HepG2 (cell line): Measurements from ENCODE around the gene MED12. TPM values are rescaled to one million over a fixed set of nuclear protein-coding genes. Genes with fewer than 3 reads are reported as not detected.

Experiments
- ATF2 ChIP-seq: sonication (generic); formaldehyde crosslinking; IDR thresholded peaks from 2 replicates; pipeline ENCODE4 v1.4.0; 2020; ENCODE audit warnings: missing genetic modification reagents
- BATF2 ChIP-seq: sonication (generic); formaldehyde crosslinking; IDR thresholded peaks from 2 replicates; pipeline ENCODE4 v1.8.0; 2022; ENCODE audit warnings: mild to moderate bottlenecking, missing genetic modification reagents, moderate library complexity
- DPF2 ChIP-seq: sonication (generic); formaldehyde crosslinking; IDR thresholded peaks from 2 replicates; pipeline ENCODE4 v1.4.0; 2020; ENCODE audit warnings: mild to moderate bottlenecking, low read depth, missing genetic modification reagents, borderline replicate concordance
- HDAC2 ChIP-seq: sonication (generic); formaldehyde crosslinking; IDR thresholded peaks from 2 replicates; pipeline ENCODE4 v1.4.0; 2020; ENCODE audit warnings: missing genetic modification reagents
- LRRFIP1 ChIP-seq: sonication (generic); formaldehyde crosslinking; conservative IDR thresholded peaks from 2 replicates; pipeline ENCODE4 v1.4.0; 2020; ENCODE audit warnings: missing genetic modification reagents
- MLX ChIP-seq: IDR thresholded peaks from 2 replicates; pipeline ENCODE4 v1.6.1; 2016
- MXD1 ChIP-seq: sonication (generic); formaldehyde crosslinking; IDR thresholded peaks from 2 replicates; pipeline ENCODE4 v1.4.0; 2020; ENCODE audit warnings: mild to moderate bottlenecking, missing genetic modification reagents
- POLR2AphosphoS2 ChIP-seq: IDR thresholded peaks from 2 replicates; pipeline ENCODE4 v1.6.1; 2011; ENCODE audit warnings: low read depth, low read length, improper control_type of control experiment
- SOX13 ChIP-seq, 3 experiments: fragments of 450-650 bp in 1 of 3; sonication (generic) in 1 of 3; formaldehyde crosslinking in 1 of 3; IDR thresholded peaks in 2 of 3; conservative IDR thresholded peaks in 1 of 3; 2 replicates each; pipeline versions ENCODE4 v1.5.0 to v1.6.1; 2016 to 2020; ENCODE audit warnings: antibody characterized with exemption in 1 of 3, mild to moderate bottlenecking in 1 of 3, missing compliant biosample characterization in 1 of 3, missing genetic modification reagents in 1 of 3, moderate library complexity in 1 of 3
- TEAD3 ChIP-seq: optimal IDR thresholded peaks from 2 replicates; pipeline ENCODE3; 2016; ENCODE audit warnings: borderline replicate concordance
- TFE3 ChIP-seq: IDR thresholded peaks from 2 replicates; pipeline ENCODE4 v1.6.1; 2016
- ZNF607 ChIP-seq: sonication (generic); formaldehyde crosslinking; IDR thresholded peaks from 2 replicates; pipeline ENCODE4 v1.5.1; 2020; ENCODE audit warnings: missing genetic modification reagents, mild to moderate bottlenecking, borderline replicate concordance
- ZNF710 ChIP-seq: sonication (generic); formaldehyde crosslinking; IDR thresholded peaks from 2 replicates; pipeline ENCODE4 v1.5.0; 2020; ENCODE audit warnings: mild to moderate bottlenecking, missing genetic modification reagents, borderline replicate concordance
- ZNF75D ChIP-seq: sonication (generic); formaldehyde crosslinking; IDR thresholded peaks from 2 replicates; pipeline ENCODE4 v1.8.1; 2023; ENCODE audit warnings: missing genetic modification reagents, mild to moderate bottlenecking, borderline replicate concordance
- ZNF781 ChIP-seq: sonication (generic); formaldehyde crosslinking; IDR thresholded peaks from 2 replicates; pipeline ENCODE4 v1.5.1; 2020; ENCODE audit warnings: borderline replicate concordance, mild to moderate bottlenecking, missing genetic modification reagents; ENCODE audit errors: not compliant biosample characterization
- ZNF83 ChIP-seq: sonication (generic); formaldehyde crosslinking; IDR thresholded peaks from 2 replicates; pipeline ENCODE4 v1.4.0; 2020; ENCODE audit warnings: missing genetic modification reagents, mild to moderate bottlenecking, borderline replicate concordance
- polyA plus RNA-seq, 8 experiments: library from polyadenylated mRNA; depleted of rRNA in 3 of 8; stranded (reverse) in 7 of 8; unstranded in 1 of 8; fragments of >200 nt; fragmentation: Illumina TruSeq in 4 of 8; extraction: Trizol in 4 of 8; gene quantifications; 2 replicates each; pipeline versions ENCODE4 v1.2.1 to v1.2.3, GENCODE V29; 2011 to 2016; ENCODE audit warnings: low read depth in 4 of 8, missing spikeins in 1 of 8, mixed read lengths in 1 of 8; ENCODE audit not compliant: insufficient read depth in 1 of 8
- total RNA-seq, 5 experiments: library from RNA; depleted of rRNA; stranded (reverse); fragments of >200 nt; fragmentation: Illumina TruSeq; extraction: Trizol; gene quantifications; 2 replicates each; pipeline ENCODE4 v1.2.3, GENCODE V29; 2016; ENCODE audit warnings: low read depth in 1 of 5

The MED12 gene
- total and polyA plus RNA-seq, 2 of the 13 experiments (the other 11 are each of a cell fraction or from before 2014, with no cell fraction given): 9.4 to 15.0 TPM

- TF ChIP-seq ZNF710: peak; percentile 59; the same call in 1 of the 2 replicates
- TF ChIP-seq ZNF781 (CRISPR knock-in tag): no peak
- TF ChIP-seq ZNF607 (CRISPR knock-in tag): no peak
- TF ChIP-seq TEAD3: peak; percentile 65
- no peak for TF ChIP-seq LRRFIP1 (CRISPR knock-in tag)
- no peak for TF ChIP-seq TFE3
- no peak for TF ChIP-seq MXD1 (CRISPR knock-in tag)
- TF ChIP-seq BATF2 (CRISPR knock-in tag): no peak
- TF ChIP-seq ATF2 (CRISPR knock-in tag): 0 out of 2 replicates have a peak, but pooled peaks have one; percentile 40
- TF ChIP-seq ZNF75D (CRISPR knock-in tag): no peak
- TF ChIP-seq ZNF83 (CRISPR knock-in tag): no peak
- TF ChIP-seq SOX13 (IDR thresholded peaks at IDR 0.05): no peak
- TF ChIP-seq SOX13 (CRISPR knock-in tag; conservative IDR thresholded peaks at IDR 0.05 in 1 of 2, IDR thresholded peaks at IDR 0.05 in 1 of 2): peak in 1 of 2 experiments; percentile 40; a peak in 1 of 4 replicates
- TF ChIP-seq MLX (CRISPR knock-in tag): 0 out of 2 replicates have a peak, but pooled peaks have one; percentile 27
- no peak for TF ChIP-seq POLR2AphosphoS2
- TF ChIP-seq DPF2: peak; percentile 64; the same call in 1 of the 2 replicates
- peak; percentile 56; the same call in 1 of the 2 replicates for TF ChIP-seq HDAC2 (CRISPR knock-in tag)
Observed at GRCh38 chrX:71081330-71082123, 36.9 kb upstream of the MED12 start (continued).
